Upper lobe of left lung (tissue), 6 donors: ENCODE measurements around the gene EPC2. TPM values are rescaled to one million over a fixed set of nuclear protein-coding genes. Genes with fewer than 3 reads are reported as not detected.

ENCODE experiments used
- ATAC-seq, 2 donors: fragments of 200-7000 bp; cut with Tn5 transposase; one replicate each; pipeline ENCODE4 v1.9.1; 2022; ENCODE audit warnings: mild to moderate bottlenecking in 2 of 2, moderate library complexity in 2 of 2; ENCODE audit not compliant: low FRiP score in 2 of 2
- DNase-seq, 2 donors: peaks; one replicate each; pipeline ENCODE4 v3.0.0-alpha.2; 2019 to 2020
- H3K27ac ChIP-seq, 4 donors: fragments of 200-600 bp; sonication (generic); one replicate each; pipeline ENCODE4 v1.5.1; 2016 to 2019
- H3K27me3 ChIP-seq, 4 donors: fragments of 200-600 bp; sonication (generic); one replicate each; pipeline ENCODE4 v1.5.1; 2017 to 2019
- H3K36me3 ChIP-seq, 4 donors: fragments of 200-600 bp; sonication (generic); one replicate each; pipeline ENCODE4 v1.5.1; 2016 to 2019
- H3K4me1 ChIP-seq, 4 donors: fragments of 200-600 bp; sonication (generic); one replicate each; pipeline ENCODE4 v1.5.1; 2018 to 2019
- H3K4me3 ChIP-seq, 4 donors: fragments of 200-600 bp; sonication (generic); one replicate each; pipeline ENCODE4 v1.5.1; 2017 to 2019; ENCODE audit warnings: mild to moderate bottlenecking in 2 of 4, moderate library complexity in 1 of 4
- H3K9me3 ChIP-seq, 4 donors: fragments of 200-600 bp; sonication (generic); one replicate each; pipeline ENCODE4 v1.5.1; 2018 to 2019
- EP300 ChIP-seq, 4 donors: sonication (generic); formaldehyde crosslinking; IDR thresholded peaks; one replicate each; pipeline ENCODE4 v1.5.1; 2017; ENCODE audit warnings: antibody characterized with exemption in 4 of 4, control low read depth in 2 of 4
- POLR2A ChIP-seq, 4 donors: fragments of 450-650 bp; IDR thresholded peaks; one replicate each; pipeline ENCODE4 v1.5.1; 2016 to 2017; ENCODE audit warnings: antibody characterized with exemption in 4 of 4, mild to moderate bottlenecking in 2 of 4
- POLR2AphosphoS5 ChIP-seq, 2 donors: sonication (generic); formaldehyde crosslinking; IDR thresholded peaks; one replicate each; pipeline ENCODE4 v1.5.1; 2017; ENCODE audit warnings: antibody characterized with exemption in 2 of 2
- WGBS, 2 donors: methylation state at CpG; one replicate each; pipeline ENCODE4 v1.1.5; 2017 to 2018; 5-methylcytosine and 5-hydroxymethylcytosine counted together
- total RNA-seq, 6 donors: library from RNA; depleted of rRNA in 4 of 6; stranded (reverse); fragments of >200 nt in 4 of 6; gene quantifications; one replicate each; pipeline versions ENCODE4 v1.1.0 to v1.2.1, GENCODE V29; 2016 to 2021
- TF ChIP-seq, protein P1 (sequence below), 6 experiments: fragments of 450-650 bp in 4 of 6; fragments of 200-600 bp in 2 of 6; sonication (generic) in 2 of 6; IDR thresholded peaks; one replicate each; pipeline ENCODE4 v1.5.1; 2016 to 2019; ENCODE audit warnings: antibody characterized with exemption in 6 of 6
- donor health status: DM: no; HTN: no; CAD: no; lungs with moderate emphysema.
- donor health status: DM: no; HTN: yes; CAD: no; lungs with severe emphysema.

The EPC2 gene
- total RNA-seq, 6 donors from 2014 or later, result 15.2 to 53.2 (median 31.5) TPM

DNA sequence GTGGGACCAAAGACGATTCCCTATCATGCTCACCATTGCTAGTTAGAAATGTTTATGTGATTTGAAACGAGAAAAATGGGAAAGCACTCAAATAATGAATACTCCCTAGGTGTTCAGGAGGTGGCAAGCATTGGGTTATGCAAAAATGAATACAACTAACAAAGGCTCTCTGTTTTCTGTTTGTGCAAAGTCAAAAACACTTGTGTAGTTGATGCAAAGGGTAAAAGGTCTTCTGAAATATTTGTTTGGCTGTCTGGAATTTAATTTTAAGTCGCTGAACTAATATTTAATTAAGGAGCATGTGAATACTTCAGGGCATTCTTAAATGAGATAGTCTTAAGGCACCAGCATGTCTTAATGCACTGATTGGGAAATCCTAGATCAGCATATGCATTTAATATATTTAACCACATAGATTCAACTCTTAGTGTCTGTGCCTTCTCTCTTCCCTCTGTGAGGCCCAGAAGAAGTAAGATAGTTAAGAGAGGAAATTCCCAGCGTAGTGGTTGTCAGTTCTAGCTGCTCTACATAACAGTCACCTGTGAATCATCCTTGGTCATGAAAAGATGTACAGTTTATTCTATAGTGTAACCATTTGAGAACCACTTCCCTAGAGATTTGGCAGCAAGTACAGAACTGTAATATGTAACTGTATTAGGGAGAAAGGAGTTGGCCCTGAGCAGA is 111.9 kb downstream of the EPC2 start:
- no peaks in the 10 kb centered on the region for H3K9me3 ChIP-seq
- H3K27ac ChIP-seq, result no peak overlapping the region
- 59 to 64% methylated on average over 4 of the region's 4 CpGs for WGBS, 2 donors
- H3K4me3 ChIP-seq, result no peak overlapping the region
- DNase-seq (no peak), ATAC-seq (no peak)
- H3K27me3 ChIP-seq, result no peaks in the 10 kb centered on the region
- H3K36me3 ChIP-seq, result peaks cover 0 to 10% (median 0%) of the 10 kb centered on the region in 4 donors
- no peak for TF ChIP-seq POLR2AphosphoS5 (IDR thresholded peaks at IDR 0.05)
- TF ChIP-seq POLR2A (IDR thresholded peaks at IDR 0.05), result no peak
- TF ChIP-seq, protein P1, sequence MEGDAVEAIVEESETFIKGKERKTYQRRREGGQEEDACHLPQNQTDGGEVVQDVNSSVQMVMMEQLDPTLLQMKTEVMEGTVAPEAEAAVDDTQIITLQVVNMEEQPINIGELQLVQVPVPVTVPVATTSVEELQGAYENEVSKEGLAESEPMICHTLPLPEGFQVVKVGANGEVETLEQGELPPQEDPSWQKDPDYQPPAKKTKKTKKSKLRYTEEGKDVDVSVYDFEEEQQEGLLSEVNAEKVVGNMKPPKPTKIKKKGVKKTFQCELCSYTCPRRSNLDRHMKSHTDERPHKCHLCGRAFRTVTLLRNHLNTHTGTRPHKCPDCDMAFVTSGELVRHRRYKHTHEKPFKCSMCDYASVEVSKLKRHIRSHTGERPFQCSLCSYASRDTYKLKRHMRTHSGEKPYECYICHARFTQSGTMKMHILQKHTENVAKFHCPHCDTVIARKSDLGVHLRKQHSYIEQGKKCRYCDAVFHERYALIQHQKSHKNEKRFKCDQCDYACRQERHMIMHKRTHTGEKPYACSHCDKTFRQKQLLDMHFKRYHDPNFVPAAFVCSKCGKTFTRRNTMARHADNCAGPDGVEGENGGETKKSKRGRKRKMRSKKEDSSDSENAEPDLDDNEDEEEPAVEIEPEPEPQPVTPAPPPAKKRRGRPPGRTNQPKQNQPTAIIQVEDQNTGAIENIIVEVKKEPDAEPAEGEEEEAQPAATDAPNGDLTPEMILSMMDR (IDR thresholded peaks at IDR 0.05), result no peak
- TF ChIP-seq EP300 (IDR thresholded peaks at IDR 0.05), result no peak
- no peaks in the 10 kb centered on the region for H3K4me1 ChIP-seq

DNA sequence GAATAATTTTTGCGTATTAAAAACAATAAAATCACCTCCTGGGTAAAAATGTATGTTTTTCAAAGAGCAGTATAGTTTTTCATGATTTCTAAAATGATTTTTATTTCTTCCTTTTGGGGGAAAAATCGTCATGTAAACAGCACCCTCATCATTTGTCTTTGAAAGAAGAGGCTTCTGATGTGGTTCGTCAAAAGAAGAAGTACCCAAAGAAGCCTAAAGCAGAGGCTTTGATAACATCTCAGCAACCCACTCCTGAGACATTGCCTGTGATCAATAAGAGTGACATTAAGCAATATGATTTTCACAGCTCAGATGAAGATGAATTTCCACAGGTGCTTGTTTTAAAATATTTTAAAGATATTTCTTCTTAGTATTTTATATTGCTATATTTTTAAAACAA is 120.3 kb downstream of the EPC2 start:
- ATAC-seq (no peak), DNase-seq (no peak)
- Histone ChIP-seq H3K27me3 (no peaks in the 10 kb centered on the region), H3K36me3 (peaks cover 0 to 41% (median 10%) of the 10 kb centered on the region in 4 donors), H3K4me1 (no peaks in the 10 kb centered on the region), H3K4me3 (no peak overlapping the region), H3K9me3 (no peaks in the 10 kb centered on the region), H3K27ac (no peak overlapping the region)
- TF ChIP-seq EP300 (IDR thresholded peaks at IDR 0.05) (no peak), POLR2AphosphoS5 (IDR thresholded peaks at IDR 0.05) (no peak), POLR2A (IDR thresholded peaks at IDR 0.05) (no peak)
- TF ChIP-seq, protein P1 (IDR thresholded peaks at IDR 0.05), result no peak
- 74 to 86% methylated on average over 3 of the region's 3 CpGs for WGBS, 2 donors

GRCh38 chr2:148770047-148770446 is 125.5 kb downstream of the EPC2 start:
- Histone ChIP-seq H3K4me3 (no peak overlapping the region), H3K9me3 (no peaks in the 10 kb centered on the region), H3K27me3 (no peaks in the 10 kb centered on the region), H3K36me3 (peaks cover 7 to 63% (median 27%) of the 10 kb centered on the region in 4 donors), H3K27ac (no peak overlapping the region), H3K4me1 (no peaks in the 10 kb centered on the region)
- 94 to 100% methylated on average over 4 of the region's 4 CpGs for whole genome bisulfite sequencing, 2 donors
- ATAC-seq, result no peak
- no peak for TF ChIP-seq EP300 (IDR thresholded peaks at IDR 0.05)
- TF ChIP-seq, protein P1 (IDR thresholded peaks at IDR 0.05), result no peak
- TF ChIP-seq POLR2A (IDR thresholded peaks at IDR 0.05), result no peak
- no peak for TF ChIP-seq POLR2AphosphoS5 (IDR thresholded peaks at IDR 0.05)
- DNase-seq, result no peak

DNA sequence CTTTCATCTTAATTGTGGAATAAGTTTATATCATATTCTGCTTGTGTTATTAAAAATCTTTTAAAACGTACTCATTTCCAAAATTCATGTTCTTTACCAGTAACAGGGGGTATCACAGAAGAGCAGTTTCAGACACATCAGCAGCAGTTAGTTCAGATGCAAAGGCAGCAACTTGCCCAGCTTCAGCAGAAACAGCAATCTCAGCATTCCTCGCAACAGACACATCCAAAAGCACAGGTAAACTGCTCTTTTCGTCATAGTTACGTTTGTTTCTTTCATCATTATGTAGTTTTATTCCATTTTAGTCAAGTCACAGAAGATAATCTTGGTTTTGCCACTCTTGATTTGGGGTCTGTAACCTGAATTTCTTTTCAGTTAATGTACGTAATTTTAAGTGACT is 137.0 kb downstream of the EPC2 start:
- no peaks in the 10 kb centered on the region for H3K9me3 ChIP-seq
- ATAC-seq, result no peak

More for the DNA sequence above, 137.0 kb downstream of the EPC2 start:
- Histone ChIP-seq H3K27ac (no peak overlapping the region), H3K27me3 (no peaks in the 10 kb centered on the region), H3K4me1 (no peaks in the 10 kb centered on the region), H3K36me3 (peaks cover 14 to 48% (median 28%) of the 10 kb centered on the region in 4 donors), H3K4me3 (no peak overlapping the region)
- 90 to 92% methylated on average over 5 of the region's 5 CpGs for WGBS, 2 donors
- DNase-seq, result no peak
- no peak for TF ChIP-seq POLR2A (IDR thresholded peaks at IDR 0.05)
- no peak for TF ChIP-seq EP300 (IDR thresholded peaks at IDR 0.05)
- no peak for TF ChIP-seq POLR2AphosphoS5 (IDR thresholded peaks at IDR 0.05)
- TF ChIP-seq, protein P1 (IDR thresholded peaks at IDR 0.05), result no peak
